ENCODE results near the gene GADD45B. TPM values are rescaled to one million over a fixed set of nuclear protein-coding genes. Genes with fewer than 3 reads are reported as not detected.

The GADD45B gene
- polyA plus RNA-seq, 1 donor from 2014 or later = not detected

GRCh38 chr19:2487842-2488241 lies 11.9 kb downstream of the GADD45B start:
- peaks cover 3% of the 10 kb centered on the region for H3K9me3 ChIP-seq (ENCODE audit: low read length)
- no peaks in the 10 kb centered on the region for H3K9me2 ChIP-seq (ENCODE audit: insufficient read depth, low read length)
- H3K4me2 ChIP-seq (ENCODE audit: low read length) = no peak overlapping the region
- no peak overlapping the region for H3K9ac ChIP-seq (ENCODE audit: low read length)
- H2AFZ ChIP-seq (ENCODE audit: low read depth, low read length) = no peak overlapping the region
- no peaks in the 10 kb centered on the region for H4K20me1 ChIP-seq (ENCODE audit: insufficient read depth)
- H3K79me2 ChIP-seq (replicated peaks; ENCODE audit: insufficient read depth, low read length) = no peaks in the 10 kb centered on the region
- no peak overlapping the region for H3K4me3 ChIP-seq (ENCODE audit: low read length)
- TF ChIP-seq RAD21 (conservative IDR thresholded peaks at IDR 0.05) (no peak), REST (IDR thresholded peaks at IDR 0.05; ENCODE audit: borderline replicate concordance) (no peak), SMC3 (conservative IDR thresholded peaks at IDR 0.05; ENCODE audit: poor library complexity) (no peak), EZH2 (IDR thresholded peaks at IDR 0.05; ENCODE audit: borderline replicate concordance, insufficient read depth, low read length, poor library complexity, severe bottlenecking) (no peak), MXI1 (conservative IDR thresholded peaks at IDR 0.05; ENCODE audit: poor library complexity, severe bottlenecking) (no peak), EP300 (conservative IDR thresholded peaks at IDR 0.05; ENCODE audit: poor library complexity, severe bottlenecking) (no peak), CTCF (IDR thresholded peaks at IDR 0.05; ENCODE audit: poor library complexity, severe bottlenecking) (no peak), POLR2AphosphoS5 (IDR thresholded peaks at IDR 0.05) (no peak), TAF1 (IDR thresholded peaks at IDR 0.05; ENCODE audit: low read depth) (no peak)
- no peak overlapping the region for H3K27ac ChIP-seq (ENCODE audit: low read length)
- H3F3A ChIP-seq (ENCODE audit: insufficient read depth, low read length, poor library complexity, severe bottlenecking) = no peaks in the 10 kb centered on the region
- H3K27me3 ChIP-seq (ENCODE audit: insufficient read depth, low read depth, low read length) = peaks cover 32% of the 10 kb centered on the region
- H3K36me3 ChIP-seq (ENCODE audit: insufficient read depth, low read length) = no peaks in the 10 kb centered on the region

GRCh38 chr19:2488405-2488941 lies 12.5 kb downstream of the GADD45B start:
- Histone ChIP-seq H3K27ac (ENCODE audit: low read length) (no peak overlapping the region), H3K9ac (ENCODE audit: low read length) (no peak overlapping the region), H3F3A (ENCODE audit: insufficient read depth, low read length, poor library complexity, severe bottlenecking) (no peaks in the 10 kb centered on the region), H3K4me2 (ENCODE audit: low read length) (no peak overlapping the region), H2AFZ (ENCODE audit: low read depth, low read length) (no peak overlapping the region), H3K27me3 (ENCODE audit: insufficient read depth, low read depth, low read length) (peaks cover 32% of the 10 kb centered on the region), H3K9me2 (ENCODE audit: insufficient read depth, low read length) (no peaks in the 10 kb centered on the region), H3K36me3 (ENCODE audit: insufficient read depth, low read length) (no peaks in the 10 kb centered on the region), H3K79me2 (replicated peaks; ENCODE audit: insufficient read depth, low read length) (no peaks in the 10 kb centered on the region), H3K9me3 (ENCODE audit: low read length) (peaks cover 3% of the 10 kb centered on the region), H4K20me1 (ENCODE audit: insufficient read depth) (no peaks in the 10 kb centered on the region), H3K4me3 (ENCODE audit: low read length) (no peak overlapping the region)
- TF ChIP-seq RAD21 (conservative IDR thresholded peaks at IDR 0.05) = no peak
- TF ChIP-seq REST (IDR thresholded peaks at IDR 0.05; ENCODE audit: borderline replicate concordance) = no peak
- TF ChIP-seq POLR2AphosphoS5 (IDR thresholded peaks at IDR 0.05) = no peak
- TF ChIP-seq SMC3 (conservative IDR thresholded peaks at IDR 0.05; ENCODE audit: poor library complexity) = no peak
- TF ChIP-seq CTCF (IDR thresholded peaks at IDR 0.05; ENCODE audit: poor library complexity, severe bottlenecking) = no peak
- TF ChIP-seq EP300 (conservative IDR thresholded peaks at IDR 0.05; ENCODE audit: poor library complexity, severe bottlenecking) = no peak
- no peak for TF ChIP-seq TAF1 (IDR thresholded peaks at IDR 0.05; ENCODE audit: low read depth)
- no peak for TF ChIP-seq EZH2 (IDR thresholded peaks at IDR 0.05; ENCODE audit: borderline replicate concordance, insufficient read depth, low read length, poor library complexity, severe bottlenecking)
- TF ChIP-seq MXI1 (conservative IDR thresholded peaks at IDR 0.05; ENCODE audit: poor library complexity, severe bottlenecking) = no peak

Measured in neural cell (in vitro differentiated cells).